ENCODE data around the gene PHC3.

The PHC3 gene

GRCh38 chr3:170064108-170064507, 117.4 kb downstream of the PHC3 start:
- no peak for DNase-seq

DNA sequence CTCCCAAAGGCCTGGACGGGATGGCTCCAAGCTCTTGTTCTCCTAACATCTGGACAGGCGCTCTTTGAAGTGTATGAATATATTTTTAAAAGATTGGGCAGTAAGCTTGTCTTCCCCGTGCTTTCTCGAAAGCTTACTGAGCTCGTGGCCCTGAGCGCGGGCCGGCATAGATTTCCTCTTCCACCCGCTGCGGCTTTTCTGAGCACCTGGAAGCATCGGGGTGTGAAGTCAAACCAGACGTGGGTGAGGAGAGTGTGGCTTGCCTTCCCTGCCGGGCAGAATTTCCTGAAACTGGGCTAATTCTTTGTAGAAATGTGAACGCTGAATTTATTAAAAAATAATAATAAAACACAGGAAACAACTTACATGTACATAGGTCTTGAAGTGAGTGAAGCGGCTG, 117.8 kb downstream of the PHC3 start:
- no peak for DNase-seq

DNA sequence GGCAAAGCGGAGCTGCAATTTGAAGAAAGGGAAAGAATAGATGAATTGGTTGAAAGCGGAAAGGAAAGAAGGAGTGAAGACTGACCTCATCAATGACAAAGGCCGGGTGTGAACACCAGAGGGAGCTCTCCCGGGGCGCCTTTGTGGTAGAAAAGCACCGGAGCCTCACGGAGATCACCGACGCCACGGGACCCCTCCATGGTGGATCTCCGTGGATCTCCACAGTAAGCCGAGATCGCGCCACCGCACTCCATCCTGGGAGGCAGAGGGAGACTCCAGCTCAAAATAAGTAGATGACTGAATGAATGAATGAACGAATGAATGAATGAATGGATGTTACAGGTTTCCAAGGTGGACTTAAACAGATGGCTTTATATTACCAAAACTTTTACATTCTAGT, 118.8 kb downstream of the PHC3 start:
- DNase-seq = no peak

GRCh38 chr3:170062068-170062467, 119.5 kb downstream of the PHC3 start:
- no peak for DNase-seq

DNA sequence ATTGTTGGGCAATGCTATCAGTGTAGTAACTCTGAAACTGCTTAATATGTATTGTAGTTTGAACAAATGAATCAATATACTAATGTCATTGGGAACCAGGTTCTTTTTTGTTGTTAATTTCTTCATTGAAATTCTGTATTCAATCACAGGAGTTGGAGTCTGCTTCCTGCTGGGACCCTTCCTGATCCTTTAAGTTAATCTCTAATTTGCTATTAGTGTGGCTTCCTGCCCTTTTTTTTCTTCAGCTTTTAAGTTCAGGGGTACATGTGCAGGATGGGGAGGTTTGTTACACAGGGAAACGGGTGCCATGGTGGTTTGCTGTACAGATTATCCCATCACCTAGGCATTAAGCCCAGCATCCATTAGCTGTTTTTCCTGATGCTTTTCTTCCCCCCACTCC, 122.1 kb downstream of the PHC3 start:
- DNase-seq = no peak

GRCh38 chr3:170058127-170058526, 123.4 kb downstream of the PHC3 start:
- DNase-seq = no peak

DNA sequence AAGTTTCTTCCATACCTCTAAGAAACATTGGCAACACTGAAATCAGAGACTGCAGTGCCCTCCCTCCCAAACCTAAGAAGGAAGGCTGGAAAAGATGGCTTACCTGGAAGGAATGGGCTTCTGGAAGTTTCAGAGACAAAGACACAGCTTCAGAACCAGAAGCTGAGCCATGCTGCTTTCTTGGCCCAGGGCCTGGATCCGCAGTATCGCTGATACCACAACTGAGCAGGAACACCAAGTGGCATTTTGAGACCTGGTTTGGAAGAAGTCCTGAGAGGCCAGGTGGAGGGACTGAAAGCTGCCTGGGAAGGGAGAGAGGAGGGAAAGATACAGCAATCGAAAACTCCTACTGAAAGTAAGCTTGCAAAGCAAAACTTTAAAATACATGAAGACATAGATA, 124.0 kb downstream of the PHC3 start:
- no peak for DNase-seq

- no peak for DNase-seq
These were observed 124.7 kb downstream of the PHC3 start for GRCh38 chr3:170056710-170057454.

DNA sequence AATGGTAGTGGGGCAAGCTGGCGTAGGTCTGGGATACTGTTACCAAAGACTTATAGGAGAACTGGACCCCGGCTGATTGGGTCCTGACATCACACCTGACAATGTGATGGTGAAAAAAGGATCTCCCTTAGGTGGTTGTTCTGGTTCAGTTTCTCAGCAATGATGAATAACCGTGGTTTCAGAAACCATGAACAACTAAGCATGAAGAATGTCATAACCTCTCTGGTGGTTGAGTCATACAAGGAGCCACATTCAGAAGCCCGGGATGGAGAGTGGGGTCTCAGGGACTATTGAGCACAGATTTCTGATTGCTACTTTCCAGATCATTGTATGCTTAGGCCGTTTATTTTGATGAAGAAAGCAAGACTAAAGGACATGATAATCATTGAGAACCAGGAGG, 126.3 kb downstream of the PHC3 start:
- peak in 1 of 2 experiments; percentile 42 for DNase-seq

- DNase-seq = no peak
These were observed 127.3 kb downstream of the PHC3 start for GRCh38 chr3:170054204-170054603.

- DNase-seq = no peak
These were observed 129.1 kb downstream of the PHC3 start for GRCh38 chr3:170052398-170052797.

DNA sequence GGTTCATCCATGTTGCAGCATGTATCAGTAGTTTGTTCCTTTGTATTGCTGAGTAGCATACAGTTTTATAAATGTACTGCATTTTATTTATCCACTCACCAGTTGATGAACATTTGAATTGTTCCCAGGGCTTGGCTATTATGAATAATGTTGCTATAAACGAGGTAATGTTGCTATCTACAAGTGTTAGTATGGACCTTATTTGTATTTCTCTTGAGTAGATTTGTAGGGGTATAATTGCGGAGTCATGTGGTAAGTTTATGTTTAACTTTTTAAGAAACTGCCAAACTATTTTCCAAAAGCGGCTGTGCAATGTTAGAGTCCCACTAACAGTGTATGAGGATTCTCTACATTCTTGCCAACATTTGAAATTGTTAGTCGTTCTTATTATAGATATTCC, 130.8 kb downstream of the PHC3 start:
- DNase-seq = no peak

DNA sequence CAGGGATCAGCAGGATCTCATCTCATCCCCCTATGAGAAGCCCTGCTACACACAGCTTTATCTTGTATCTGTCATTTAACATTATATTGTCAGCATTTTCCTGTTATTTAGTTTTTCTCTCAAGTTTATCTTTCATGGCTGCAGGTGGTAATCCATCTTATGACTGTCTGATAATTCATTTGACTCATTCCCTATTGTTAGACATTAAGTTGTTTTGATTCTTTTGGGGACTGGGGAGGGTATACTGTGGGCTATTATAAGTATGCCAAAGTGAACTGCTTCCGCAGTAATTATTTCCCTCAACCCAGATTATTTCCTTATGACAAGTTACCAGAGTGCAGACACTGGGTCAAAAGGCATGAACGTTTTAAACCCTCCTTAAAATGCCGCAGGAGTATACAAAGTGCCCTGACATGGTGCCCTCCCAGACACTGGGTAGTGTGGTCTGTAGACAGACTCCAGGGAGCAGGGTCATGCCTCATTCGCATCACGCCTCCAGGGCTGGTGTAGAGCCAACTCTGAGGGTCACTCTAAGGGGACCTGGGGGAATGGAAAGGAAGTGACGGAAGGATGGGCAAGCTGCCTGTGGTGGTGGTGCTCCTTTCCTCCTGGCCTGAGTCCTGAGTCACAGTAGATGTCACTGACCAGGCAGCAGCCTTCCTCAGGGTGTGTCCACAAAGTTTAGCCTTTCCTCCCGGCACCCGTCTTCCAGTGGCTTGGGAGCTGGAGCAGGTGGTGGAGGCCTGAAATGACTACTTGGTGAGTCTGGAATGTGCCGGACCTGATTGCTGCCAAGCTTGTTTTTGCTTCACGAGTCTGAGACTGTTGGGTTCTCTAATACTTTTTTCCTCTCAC, 132.2 kb downstream of the PHC3 start:
- DNase-seq = no peak

- DNase-seq = no peak
These were observed 134.5 kb downstream of the PHC3 start for GRCh38 chr3:170047133-170047404.

GRCh38 chr3:170046269-170047132, 135.0 kb downstream of the PHC3 start:
- DNase-seq = no peak

- no peak for DNase-seq
These were observed 136.7 kb downstream of the PHC3 start for GRCh38 chr3:170044795-170045244.

GRCh38 chr3:170044271-170044670, 137.3 kb downstream of the PHC3 start:
- no peak for DNase-seq

- DNase-seq = no peak
These were observed 138.0 kb downstream of the PHC3 start for GRCh38 chr3:170043506-170043905.

GRCh38 chr3:170040418-170040817, 141.1 kb downstream of the PHC3 start:
- DNase-seq = no peak

DNA sequence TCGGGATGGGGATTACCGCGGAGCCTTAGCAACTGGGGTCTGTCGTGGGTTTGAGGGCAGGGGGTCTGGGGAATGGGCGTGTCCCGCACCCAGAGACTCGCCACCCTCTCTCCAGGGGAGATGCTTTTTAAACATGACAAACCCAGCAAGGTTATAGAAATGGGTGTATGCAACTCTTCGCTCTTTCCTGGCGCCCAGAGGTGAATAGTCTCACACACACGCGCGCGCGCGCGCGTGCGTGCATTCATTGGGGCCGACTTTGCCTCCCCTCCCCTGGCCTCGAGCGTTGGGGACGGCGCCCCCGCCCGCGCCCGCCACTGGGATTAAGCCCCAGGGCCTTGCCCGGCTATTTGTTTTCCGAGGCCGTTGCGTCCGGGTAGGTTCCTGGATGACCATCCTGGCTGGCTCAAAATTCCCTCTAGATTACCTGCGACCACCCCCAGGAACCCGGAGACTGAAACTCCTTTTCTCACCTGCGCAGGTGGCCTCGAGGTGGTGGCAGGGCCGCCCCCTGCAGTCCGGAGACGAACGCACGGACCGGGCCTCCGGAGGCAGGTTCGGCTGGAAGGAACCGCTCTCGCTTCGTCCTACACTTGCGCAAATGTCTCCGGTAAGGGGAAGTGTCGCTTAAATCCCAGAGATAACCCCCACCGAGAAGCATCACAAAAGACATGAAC, 143.0 kb downstream of the PHC3 start:
- peak in 1 of 2 experiments; percentile 48 for DNase-seq
